ENCODE results near the gene DEFB126. TPM values are rescaled to one million over a fixed set of nuclear protein-coding genes. Genes with fewer than 3 reads are reported as not detected.

DEFB126 gene
- total RNA-seq, 4 donors from 2014 or later = not detected

- H3K27me3 ChIP-seq = peaks cover 8% of the 10 kb centered on the region
- DNase-seq (ENCODE audit: low spot score in 2 of 2) = no peak
- H3K4me1 ChIP-seq = no peaks in the 10 kb centered on the region
- TF ChIP-seq POLR2A (IDR thresholded peaks at IDR 0.05) (no peak), CTCF (IDR thresholded peaks at IDR 0.05) (no peak), POLR2AphosphoS5 (IDR thresholded peaks at IDR 0.05) (no peak), EP300 (IDR thresholded peaks at IDR 0.05) (no peak)
- no peaks in the 10 kb centered on the region for H3K9me3 ChIP-seq
- no peaks in the 10 kb centered on the region for H3K36me3 ChIP-seq
- no peak overlapping the region for H3K27ac ChIP-seq
- 59% methylated on average over 1 of the region's 1 CpG for WGBS
- H3K4me3 ChIP-seq = no peak overlapping the region
Measured at GRCh38 chr20:152131-152530, 9.7 kb downstream of the DEFB126 start.

GRCh38 chr20:157154-157553 is 14.8 kb downstream of the DEFB126 start, which contains the start of gene DEFB127:
Gene DEFB127 (plus strand): TSS chr20:157454. CDS start chr20:157545, 91 bp downstream.
- no peaks in the 10 kb centered on the region for H3K4me1 ChIP-seq
- WGBS = 90% methylated on average over 5 of the region's 5 CpGs
- no peaks in the 10 kb centered on the region for H3K36me3 ChIP-seq
- peaks cover 5% of the 10 kb centered on the region for H3K27me3 ChIP-seq
- no peak for TF ChIP-seq POLR2A (IDR thresholded peaks at IDR 0.05)
- TF ChIP-seq EP300 (IDR thresholded peaks at IDR 0.05) = no peak
- no peak for TF ChIP-seq POLR2AphosphoS5 (IDR thresholded peaks at IDR 0.05)
- no peak for TF ChIP-seq CTCF (IDR thresholded peaks at IDR 0.05)
- H3K4me3 ChIP-seq = no peak within 1 kb of the TSS
- DNase-seq (ENCODE audit: low spot score in 2 of 2) = no peak
- no peaks in the 10 kb centered on the region for H3K9me3 ChIP-seq
- H3K27ac ChIP-seq = no peak within 1 kb of the TSS

DNA sequence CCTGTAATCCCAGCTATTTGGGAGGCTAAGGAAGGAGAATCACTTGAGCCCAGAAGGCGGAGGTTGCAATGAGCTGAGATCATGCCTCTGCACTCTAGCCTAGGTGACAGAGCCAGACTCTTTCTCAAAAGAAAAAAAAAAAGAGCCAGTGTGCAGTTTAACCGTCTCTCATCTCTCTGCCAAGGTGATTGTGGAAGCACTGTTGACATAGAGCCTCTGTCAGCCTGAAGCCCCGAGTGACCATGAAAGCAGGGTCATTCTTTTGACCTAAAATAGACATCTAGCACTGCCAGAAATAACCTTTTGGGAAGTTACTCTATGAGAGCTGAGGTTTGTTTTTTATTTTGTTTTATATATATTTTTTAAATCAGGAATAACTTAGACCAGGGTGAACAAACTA is 22.2 kb downstream of the DEFB126 start:
- DNase-seq (ENCODE audit: low spot score in 2 of 2) = no peak
- no peaks in the 10 kb centered on the region for H3K36me3 ChIP-seq
- H3K4me1 ChIP-seq = no peaks in the 10 kb centered on the region
- no peak overlapping the region for H3K27ac ChIP-seq
- H3K9me3 ChIP-seq = no peaks in the 10 kb centered on the region
- no peak overlapping the region for H3K4me3 ChIP-seq
- 53% methylated on average over 3 of the region's 3 CpGs for WGBS
- no peaks in the 10 kb centered on the region for H3K27me3 ChIP-seq
- TF ChIP-seq POLR2A (IDR thresholded peaks at IDR 0.05) (no peak), POLR2AphosphoS5 (IDR thresholded peaks at IDR 0.05) (no peak), EP300 (IDR thresholded peaks at IDR 0.05) (no peak), CTCF (IDR thresholded peaks at IDR 0.05) (no peak)

DNA sequence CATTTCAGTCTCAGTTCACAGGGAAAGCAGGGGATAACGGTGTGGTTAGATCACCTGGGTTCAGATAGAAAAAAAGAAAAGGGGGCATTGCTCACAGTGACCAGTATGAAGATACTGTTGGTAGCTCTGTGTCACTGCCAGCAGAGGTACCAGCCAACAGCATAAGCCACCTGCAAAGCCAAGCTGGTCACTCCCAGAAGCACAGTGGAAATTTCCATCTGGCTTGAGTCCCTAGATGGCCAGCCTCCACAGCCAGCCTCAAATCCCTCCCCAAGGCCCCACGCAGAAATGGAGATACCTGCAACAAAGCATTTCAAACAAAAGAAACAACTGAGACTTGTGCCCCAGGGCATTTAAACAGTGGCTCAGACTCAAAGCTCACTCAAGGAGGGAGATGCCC is 26.5 kb downstream of the DEFB126 start:
- no peak for TF ChIP-seq CTCF (IDR thresholded peaks at IDR 0.05)
- no peak for TF ChIP-seq EP300 (IDR thresholded peaks at IDR 0.05)
- no peak for TF ChIP-seq POLR2AphosphoS5 (IDR thresholded peaks at IDR 0.05)
- no peak for TF ChIP-seq POLR2A (IDR thresholded peaks at IDR 0.05)
- no peaks in the 10 kb centered on the region for H3K4me1 ChIP-seq
- H3K9me3 ChIP-seq = no peaks in the 10 kb centered on the region
- H3K27ac ChIP-seq = no peak overlapping the region
- no peak for DNase-seq (ENCODE audit: low spot score in 2 of 2)
- no peak overlapping the region for H3K4me3 ChIP-seq
- WGBS = 71% methylated on average over 2 of the region's 2 CpGs
- peaks cover 5% of the 10 kb centered on the region for H3K27me3 ChIP-seq
- H3K36me3 ChIP-seq = no peaks in the 10 kb centered on the region

- no peaks in the 10 kb centered on the region for H3K36me3 ChIP-seq
- H3K27me3 ChIP-seq = peaks cover 15% of the 10 kb centered on the region
- 61% methylated on average over 2 of the region's 2 CpGs for WGBS
- no peak overlapping the region for H3K4me3 ChIP-seq
- no peaks in the 10 kb centered on the region for H3K9me3 ChIP-seq
- no peaks in the 10 kb centered on the region for H3K4me1 ChIP-seq
- DNase-seq (ENCODE audit: low spot score in 2 of 2) = no peak
- H3K27ac ChIP-seq = no peak overlapping the region
- no peak for TF ChIP-seq CTCF (IDR thresholded peaks at IDR 0.05)
- TF ChIP-seq POLR2A (IDR thresholded peaks at IDR 0.05) = no peak
- TF ChIP-seq EP300 (IDR thresholded peaks at IDR 0.05) = no peak
- TF ChIP-seq POLR2AphosphoS5 (IDR thresholded peaks at IDR 0.05) = no peak
Measured at GRCh38 chr20:184288-184687, 41.9 kb downstream of the DEFB126 start.

All from suprapubic skin (tissue), 4 donors.